ENCODE measurements around the gene LARP1.
"Not testable (repeated sequence)": the region's sequence is repeated elsewhere in the genome, so short reads cannot be mapped to it uniquely, and the experiment has no call there.

The LARP1 gene

GRCh38 chr5:154824070-154824469 lies 68.9 kb downstream of the LARP1 start:
- no peak for DNase-seq (ENCODE audit: low read depth)

- no peak for DNase-seq (ENCODE audit: low read depth)
Measured at GRCh38 chr5:154829181-154829588, 74.0 kb downstream of the LARP1 start.

- DNase-seq (ENCODE audit: low read depth): no peak
Measured at GRCh38 chr5:154829589-154830218, 74.5 kb downstream of the LARP1 start.

GRCh38 chr5:154830219-154830595 lies 75.0 kb downstream of the LARP1 start:
- DNase-seq (ENCODE audit: low read depth): no peak

- no peak for DNase-seq (ENCODE audit: low read depth)
Measured at GRCh38 chr5:154830596-154830995, 75.4 kb downstream of the LARP1 start.

- DNase-seq (ENCODE audit: low read depth): no peak
Measured at GRCh38 chr5:154831451-154831850, 76.3 kb downstream of the LARP1 start.

- not testable (repeated sequence) for DNase-seq (ENCODE audit: low read depth)
Measured at GRCh38 chr5:154832804-154833203, 77.6 kb downstream of the LARP1 start.

- no peak for DNase-seq (ENCODE audit: low read depth)
Measured at GRCh38 chr5:154834053-154834452, 78.9 kb downstream of the LARP1 start.

- DNase-seq (ENCODE audit: low read depth): not testable (repeated sequence)
Measured at GRCh38 chr5:154835701-154836052, 80.5 kb downstream of the LARP1 start.

- DNase-seq (ENCODE audit: low read depth): no peak
Measured at GRCh38 chr5:154836225-154836624, 81.0 kb downstream of the LARP1 start.

GRCh38 chr5:154837009-154837901 lies 82.1 kb downstream of the LARP1 start:
- DNase-seq (ENCODE audit: low read depth): no peak

- no peak for DNase-seq (ENCODE audit: low read depth)
Measured at GRCh38 chr5:154840435-154841272, 85.5 kb downstream of the LARP1 start.

GRCh38 chr5:154841273-154841661 lies 86.1 kb downstream of the LARP1 start:
- no peak for DNase-seq (ENCODE audit: low read depth)

GRCh38 chr5:154842689-154843530 lies 87.7 kb downstream of the LARP1 start:
- no peak for DNase-seq (ENCODE audit: low read depth)

- DNase-seq (ENCODE audit: low read depth): no peak
Measured at GRCh38 chr5:154844809-154845208, 89.6 kb downstream of the LARP1 start.

- DNase-seq (ENCODE audit: low read depth): no peak
Measured at GRCh38 chr5:154849264-154849785, 94.1 kb downstream of the LARP1 start.

- DNase-seq (ENCODE audit: low read depth): no peak
Measured at GRCh38 chr5:154849791-154850201, 94.6 kb downstream of the LARP1 start.

- DNase-seq (ENCODE audit: low read depth): no peak
Measured at GRCh38 chr5:154850255-154851062, 95.3 kb downstream of the LARP1 start, which contains the start of gene FAXDC2. Gene FAXDC2, minus strand, starts transcription at chr5:154850603. Its CDS starts 12,425 bp downstream, at chr5:154838178.

GRCh38 chr5:154851351-154851750 lies 96.2 kb downstream of the LARP1 start:
- DNase-seq (ENCODE audit: low read depth): no peak

GRCh38 chr5:154857530-154858296 lies 102.5 kb downstream of the LARP1 start:
- peak; percentile 72 for DNase-seq (ENCODE audit: low read depth)

Measured in stimulated activated CD8-positive, alpha-beta memory T cell treated with anti-CD3 and anti-CD28 coated beads, Interleukin-15, amount 100 ng/mL, for 1 hour (primary cell).